ENCODE measurements around the gene ZNF597.

ZNF597 gene

GRCh38 chr16:3486506-3487215 is 43.4 kb upstream of the ZNF597 start:
- DNase-seq (ENCODE audit: low read depth) = no peak
- no peak overlapping the region for H3K4me3 ChIP-seq (ENCODE audit: control insufficient read depth, low read depth, low read length)
- TF ChIP-seq CTCF (IDR thresholded peaks at IDR 0.05; ENCODE audit: control insufficient read depth, insufficient read depth, low read depth, low read length, missing control alignments) = no peak

- TF ChIP-seq CTCF (IDR thresholded peaks at IDR 0.05; ENCODE audit: control insufficient read depth, insufficient read depth, low read depth, low read length, missing control alignments) = no peak
- no peak for DNase-seq (ENCODE audit: low read depth)
- no peak overlapping the region for H3K4me3 ChIP-seq (ENCODE audit: control insufficient read depth, low read depth, low read length)
Measured at GRCh38 chr16:3485821-3486505, 42.7 kb upstream of the ZNF597 start.

GRCh38 chr16:3485097-3485745 is 41.9 kb upstream of the ZNF597 start:
- TF ChIP-seq CTCF (IDR thresholded peaks at IDR 0.05; ENCODE audit: control insufficient read depth, insufficient read depth, low read depth, low read length, missing control alignments) = no peak
- DNase-seq (ENCODE audit: low read depth) = no peak
- H3K4me3 ChIP-seq (ENCODE audit: control insufficient read depth, low read depth, low read length) = no peak overlapping the region

- no peak for DNase-seq (ENCODE audit: low read depth)
- TF ChIP-seq CTCF (IDR thresholded peaks at IDR 0.05; ENCODE audit: control insufficient read depth, insufficient read depth, low read depth, low read length, missing control alignments) = no peak
- no peak overlapping the region for H3K4me3 ChIP-seq (ENCODE audit: control insufficient read depth, low read depth, low read length)
Measured at GRCh38 chr16:3484318-3485096, 41.2 kb upstream of the ZNF597 start.

- DNase-seq (ENCODE audit: low read depth) = no peak
- H3K4me3 ChIP-seq (ENCODE audit: control insufficient read depth, low read depth, low read length) = no peak overlapping the region
- no peak for TF ChIP-seq CTCF (IDR thresholded peaks at IDR 0.05; ENCODE audit: control insufficient read depth, insufficient read depth, low read depth, low read length, missing control alignments)
Measured at GRCh38 chr16:3482659-3483241, 39.4 kb upstream of the ZNF597 start.

Measured in AG09309 (cell line).